Mesothelial cell of epicardium (in vitro differentiated cells): ENCODE results near the gene KRT23. TPM values are rescaled to one million over a fixed set of nuclear protein-coding genes. Genes with fewer than 3 reads are reported as not detected.

Experiments
- DNase-seq, 2 experiments: peaks; one replicate each; pipeline ENCODE4 v3.0.0; 2021; ENCODE audit warnings: low spot score in 2 of 2; ENCODE audit not compliant: unreplicated experiment in 2 of 2
- H3K27ac Mint-ChIP-seq: 2 replicates; pipeline ENCODE4 v1.8.0; 2021; ENCODE audit warnings: mixed read lengths
- H3K27me3 Mint-ChIP-seq: 2 replicates; pipeline ENCODE4 v1.8.0; 2021; ENCODE audit warnings: low read depth, mixed read lengths
- H3K36me3 Mint-ChIP-seq: 2 replicates; pipeline ENCODE4 v1.8.0; 2021; ENCODE audit warnings: mixed read lengths
- H3K4me1 Mint-ChIP-seq: 2 replicates; pipeline ENCODE4 v1.8.0; 2021; ENCODE audit warnings: mixed read lengths
- H3K4me3 Mint-ChIP-seq: 2 replicates; pipeline ENCODE4 v1.8.0; 2021; ENCODE audit warnings: mild to moderate bottlenecking, moderate library complexity, mixed read lengths
- H3K9me3 Mint-ChIP-seq: 2 replicates; pipeline ENCODE4 v1.8.0; 2021; ENCODE audit warnings: mixed read lengths
- total RNA-seq: library from RNA; stranded (reverse); gene quantifications from 3 replicates; pipeline ENCODE4 v1.2.1, GENCODE V29; 2021
- TF ChIP-seq, protein P1 (sequence below): fragments of 200-600 bp; sonication (generic); IDR thresholded peaks from one replicate; pipeline ENCODE4 v1.5.0; 2021; ENCODE audit warnings: antibody characterized with exemption; ENCODE audit not compliant: unreplicated experiment

Gene KRT23
- total RNA-seq, 1 donor from 2014 or later: 2.8 TPM

DNA sequence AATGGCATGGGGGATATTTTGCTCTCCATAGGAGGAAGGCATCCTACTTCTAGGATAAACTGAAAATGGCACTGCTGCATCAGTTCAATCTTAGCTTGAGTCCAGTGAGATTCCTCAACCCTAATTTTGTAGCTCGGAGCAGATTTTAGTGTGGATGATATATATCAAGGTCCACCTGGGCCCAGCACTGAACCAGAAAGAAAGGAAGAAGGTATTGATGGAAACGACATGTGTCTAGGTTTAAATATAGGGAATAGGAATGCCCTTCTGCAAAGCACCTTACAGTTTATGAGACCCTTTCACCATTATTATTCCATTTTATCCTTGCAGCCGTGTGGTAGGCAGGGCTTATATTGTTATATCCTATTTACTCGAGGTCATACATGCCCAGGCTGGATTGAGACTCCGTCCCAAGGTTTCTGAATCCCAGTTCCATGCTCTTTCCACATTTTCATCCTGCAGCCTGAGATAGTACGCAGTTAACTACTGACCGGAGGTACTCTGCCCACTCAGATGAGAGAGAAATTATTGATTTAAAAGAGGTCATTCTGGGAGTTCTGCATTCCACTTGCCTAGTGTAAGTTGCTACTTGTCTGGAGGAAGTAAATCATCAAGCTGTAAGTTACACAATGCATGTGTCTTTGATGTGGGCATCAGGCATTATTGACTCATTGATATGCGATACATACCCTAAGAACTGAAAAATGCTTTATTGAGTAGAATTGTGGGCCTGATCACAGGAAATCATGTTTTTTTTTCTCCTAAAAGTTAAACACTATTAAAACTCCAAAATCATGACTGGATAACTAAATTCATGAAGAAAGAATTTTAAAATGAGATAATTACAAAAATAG, 19.2 kb upstream of the KRT23 start:
- TF ChIP-seq, protein P1, sequence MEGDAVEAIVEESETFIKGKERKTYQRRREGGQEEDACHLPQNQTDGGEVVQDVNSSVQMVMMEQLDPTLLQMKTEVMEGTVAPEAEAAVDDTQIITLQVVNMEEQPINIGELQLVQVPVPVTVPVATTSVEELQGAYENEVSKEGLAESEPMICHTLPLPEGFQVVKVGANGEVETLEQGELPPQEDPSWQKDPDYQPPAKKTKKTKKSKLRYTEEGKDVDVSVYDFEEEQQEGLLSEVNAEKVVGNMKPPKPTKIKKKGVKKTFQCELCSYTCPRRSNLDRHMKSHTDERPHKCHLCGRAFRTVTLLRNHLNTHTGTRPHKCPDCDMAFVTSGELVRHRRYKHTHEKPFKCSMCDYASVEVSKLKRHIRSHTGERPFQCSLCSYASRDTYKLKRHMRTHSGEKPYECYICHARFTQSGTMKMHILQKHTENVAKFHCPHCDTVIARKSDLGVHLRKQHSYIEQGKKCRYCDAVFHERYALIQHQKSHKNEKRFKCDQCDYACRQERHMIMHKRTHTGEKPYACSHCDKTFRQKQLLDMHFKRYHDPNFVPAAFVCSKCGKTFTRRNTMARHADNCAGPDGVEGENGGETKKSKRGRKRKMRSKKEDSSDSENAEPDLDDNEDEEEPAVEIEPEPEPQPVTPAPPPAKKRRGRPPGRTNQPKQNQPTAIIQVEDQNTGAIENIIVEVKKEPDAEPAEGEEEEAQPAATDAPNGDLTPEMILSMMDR: no peak
- no peaks in the 10 kb centered on the region for H3K9me3 Mint-ChIP-seq
- H3K4me1 Mint-ChIP-seq: peaks cover 69% of the 10 kb centered on the region
- DNase-seq: no peak
- peak overlapping the region; percentile 96 for H3K27ac Mint-ChIP-seq
- H3K36me3 Mint-ChIP-seq: no peaks in the 10 kb centered on the region
- peak overlapping the region; percentile 3 for H3K4me3 Mint-ChIP-seq
- H3K27me3 Mint-ChIP-seq: no peaks in the 10 kb centered on the region

DNA sequence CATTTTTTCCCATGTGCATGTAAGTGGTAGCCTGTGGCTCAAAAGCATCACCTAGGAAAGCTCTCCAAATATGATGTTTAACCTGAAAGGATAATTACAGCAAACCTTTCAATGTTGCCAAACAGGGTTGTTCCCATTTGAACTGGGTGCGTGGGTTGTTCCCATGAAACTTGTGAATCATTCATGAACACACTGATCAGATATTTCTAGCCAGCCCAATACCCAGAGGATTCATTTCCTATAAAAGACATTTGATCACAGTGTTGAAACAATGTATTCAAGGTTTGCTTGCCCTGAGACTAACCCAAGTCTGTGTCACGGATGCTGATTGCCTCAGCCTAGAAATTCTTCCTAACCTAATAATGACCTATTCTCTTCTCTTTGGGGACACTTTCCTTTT, 16.4 kb upstream of the KRT23 start:
- TF ChIP-seq, protein P1: no peak
- Mint-ChIP-seq H3K9me3 (no peaks in the 10 kb centered on the region), H3K27ac (peak overlapping the region; percentile 88), H3K36me3 (no peaks in the 10 kb centered on the region), H3K27me3 (no peaks in the 10 kb centered on the region), H3K4me3 (no peak overlapping the region), H3K4me1 (peaks cover 66% of the 10 kb centered on the region)
- no peak for DNase-seq

DNA sequence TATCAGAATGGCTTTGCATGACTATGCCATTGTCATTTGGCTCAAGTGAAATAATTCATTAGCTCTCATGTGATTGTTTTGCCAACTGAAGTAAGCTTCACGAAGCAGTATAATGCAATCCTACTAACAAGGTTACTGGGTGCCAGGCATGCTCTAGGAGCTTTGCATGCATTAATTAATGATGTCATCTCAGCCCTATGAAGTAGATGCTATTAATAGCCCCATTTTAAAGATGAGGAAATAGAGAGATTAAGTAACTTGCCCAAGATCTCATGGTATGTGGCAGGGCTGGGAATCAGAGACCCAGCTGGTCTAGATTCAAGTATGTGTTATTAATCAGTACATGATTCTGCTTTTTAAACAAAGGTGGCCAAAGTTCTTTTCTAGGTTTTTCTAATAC, 15.2 kb upstream of the KRT23 start:
- H3K36me3 Mint-ChIP-seq: no peaks in the 10 kb centered on the region
- H3K9me3 Mint-ChIP-seq: no peaks in the 10 kb centered on the region
- H3K27me3 Mint-ChIP-seq: no peaks in the 10 kb centered on the region
- no peak overlapping the region for H3K4me3 Mint-ChIP-seq
- TF ChIP-seq, protein P1: no peak
- peaks cover 56% of the 10 kb centered on the region for H3K4me1 Mint-ChIP-seq
- H3K27ac Mint-ChIP-seq: no peak overlapping the region
- no peak for DNase-seq

DNA sequence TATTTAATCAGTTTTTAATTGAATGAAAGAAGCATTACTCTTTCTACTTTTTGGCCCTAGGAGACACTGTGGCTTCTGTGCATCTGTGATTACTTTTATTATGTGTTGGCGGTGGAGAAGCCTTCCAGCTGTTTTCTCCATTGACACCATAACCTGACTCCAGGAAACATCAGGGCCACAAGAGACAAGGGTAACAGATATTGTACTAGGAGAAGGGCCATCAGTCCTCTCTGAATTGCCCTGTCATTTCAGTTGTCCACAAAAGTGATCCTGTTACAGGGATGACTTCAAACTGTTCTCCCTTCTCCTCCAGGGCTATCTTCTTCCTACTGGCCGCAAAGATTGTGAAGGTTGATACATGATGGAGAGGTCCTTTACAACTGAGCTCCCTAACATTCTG, 14.7 kb upstream of the KRT23 start:
- H3K4me3 Mint-ChIP-seq: no peak overlapping the region
- peaks cover 54% of the 10 kb centered on the region for H3K4me1 Mint-ChIP-seq
- TF ChIP-seq, protein P1: no peak
- no peak overlapping the region for H3K27ac Mint-ChIP-seq
- no peak for DNase-seq
- no peaks in the 10 kb centered on the region for H3K36me3 Mint-ChIP-seq
- no peaks in the 10 kb centered on the region for H3K9me3 Mint-ChIP-seq
- H3K27me3 Mint-ChIP-seq: no peaks in the 10 kb centered on the region

DNA sequence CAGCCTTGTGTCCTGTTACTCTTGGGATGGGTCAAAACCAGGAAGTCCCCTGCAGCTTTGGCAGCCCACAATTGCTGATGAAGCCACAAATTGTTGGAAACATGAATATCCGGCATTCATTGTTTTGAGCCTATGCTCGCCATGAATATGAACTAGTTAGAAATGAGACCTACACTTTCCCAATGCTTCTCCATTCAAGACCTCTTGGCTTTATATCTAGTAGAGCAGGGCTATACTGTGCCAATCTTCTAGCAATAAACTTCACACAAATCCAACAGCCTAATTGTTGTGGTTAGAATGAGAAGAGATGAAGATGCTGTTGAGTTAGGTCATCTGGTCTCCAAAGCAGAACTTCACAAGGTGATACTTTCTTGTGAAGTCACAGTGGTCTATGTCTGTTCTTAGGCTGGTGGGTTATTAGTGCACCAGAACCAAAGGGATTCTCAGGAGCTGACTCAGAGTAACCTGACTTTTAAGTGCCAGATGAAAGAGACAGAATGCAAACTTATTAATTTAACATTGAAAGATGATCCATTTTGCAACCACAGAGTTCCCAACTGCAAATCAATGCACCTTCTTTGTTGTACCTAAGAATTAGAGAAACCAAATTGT, 13.7 kb upstream of the KRT23 start:
- no peaks in the 10 kb centered on the region for H3K36me3 Mint-ChIP-seq
- TF ChIP-seq, protein P1: no peak
- H3K9me3 Mint-ChIP-seq: no peaks in the 10 kb centered on the region
- no peak overlapping the region for H3K27ac Mint-ChIP-seq
- H3K4me1 Mint-ChIP-seq: peaks cover 50% of the 10 kb centered on the region
- H3K4me3 Mint-ChIP-seq: no peak overlapping the region
- H3K27me3 Mint-ChIP-seq: no peaks in the 10 kb centered on the region
- DNase-seq: no peak
